Fibroblast of lung (primary cell): ENCODE data around the gene NIFK. TPM values are rescaled to one million over a fixed set of nuclear protein-coding genes. Genes with fewer than 3 reads are reported as not detected.

Experiments used
- DNase-seq, 2 donors: peaks; one replicate each; pipeline versions ENCODE4 v3.0.0 to v3.0.0-alpha.2; 2010; ENCODE audit warnings: low read depth in 2 of 2
- H2AFZ ChIP-seq: 2 replicates; pipeline ENCODE4 v1.5.1; 2012; ENCODE audit warnings: low read length, control low read depth, inconsistent platforms
- H3K27ac ChIP-seq: 2 replicates; pipeline ENCODE4 v1.5.1; 2011; ENCODE audit warnings: low read length, control low read depth; ENCODE audit not compliant: insufficient read depth
- H3K27me3 ChIP-seq: 2 replicates; pipeline ENCODE4 v1.5.1; 2011; ENCODE audit warnings: mild to moderate bottlenecking, low read length; ENCODE audit not compliant: control insufficient read depth, insufficient read depth
- H3K36me3 ChIP-seq: 2 replicates; pipeline ENCODE4 v1.5.1; 2011; ENCODE audit warnings: low read length; ENCODE audit not compliant: control insufficient read depth, insufficient read depth
- H3K4me1 ChIP-seq: 2 replicates; pipeline ENCODE4 v1.5.1; 2011; ENCODE audit warnings: low read length; ENCODE audit not compliant: control insufficient read depth, insufficient read depth; ENCODE audit errors: extremely low read depth
- H3K4me2 ChIP-seq: 2 replicates; pipeline ENCODE4 v1.5.1; 2011; ENCODE audit warnings: low read length, control low read depth; ENCODE audit not compliant: insufficient read depth; ENCODE audit errors: extremely low read depth
- H3K4me3 ChIP-seq, 4 experiments: fragments of 200-600 bp in 1 of 4; sonication (generic) in 1 of 4; replicated peaks in 1 of 4; 2 replicates each; pipeline ENCODE4 v1.5.1; 2011 to 2016; ENCODE audit warnings: low read length in 4 of 4, low read depth in 3 of 4, mild to moderate bottlenecking in 3 of 4, control low read depth in 2 of 4, inconsistent platforms in 1 of 4, mixed read lengths in 1 of 4; ENCODE audit not compliant: insufficient read depth in 1 of 4; ENCODE audit errors: control extremely low read depth in 1 of 4
- H3K79me2 ChIP-seq: 2 replicates; pipeline ENCODE4 v1.5.1; 2012; ENCODE audit warnings: mild to moderate bottlenecking, low read length, inconsistent platforms; ENCODE audit not compliant: control insufficient read depth, insufficient read depth
- H3K9ac ChIP-seq: 2 replicates; pipeline ENCODE4 v1.5.1; 2011; ENCODE audit warnings: mild to moderate bottlenecking, low read length, control low read depth; ENCODE audit not compliant: insufficient read depth
- H3K9me3 ChIP-seq: 2 replicates; pipeline ENCODE4 v1.5.1; 2012; ENCODE audit warnings: low read depth, low read length; ENCODE audit not compliant: control insufficient read depth, insufficient read depth
- H4K20me1 ChIP-seq: 2 replicates; pipeline ENCODE4 v1.5.1; 2011; ENCODE audit warnings: low read length; ENCODE audit not compliant: control insufficient read depth, insufficient read depth; ENCODE audit errors: extremely low read depth
- EZH2 ChIP-seq: IDR thresholded peaks from 2 replicates; pipeline ENCODE4 v1.5.1; 2012; ENCODE audit warnings: low read length, control low read depth, mild to moderate bottlenecking; ENCODE audit errors: missing control alignments
- polyA plus RNA-seq, 2 donors: library from polyadenylated mRNA; depleted of rRNA in 1 of 2; stranded (reverse) in 1 of 2; unstranded in 1 of 2; fragments of >200 nt; gene quantifications; 2 replicates each; pipeline ENCODE4 v1.2.1, GENCODE V29; 2011 to 2012; ENCODE audit warnings: missing spikeins in 1 of 2
- total RNA-seq: library from RNA; depleted of rRNA; stranded (reverse); fragments of >200 nt; gene quantifications from 2 replicates; pipeline ENCODE4 v1.2.1, GENCODE V29; 2014
- TF ChIP-seq, protein P1 (sequence below), 2 donors: IDR thresholded peaks in 1 of 2; conservative IDR thresholded peaks in 1 of 2; 1 replicate in 1 of 2; 2 replicates in 1 of 2; pipeline ENCODE4 v1.5.1; 2011 to 2012; ENCODE audit warnings: low read length in 2 of 2, control low read depth in 1 of 2, inconsistent platforms in 1 of 2, low read depth in 1 of 2, mild to moderate bottlenecking in 1 of 2

The NIFK gene
- total and polyA plus RNA-seq, 2 donors (not counting 1 experiment from before 2014, with no cell fraction given): 30.7 to 47.4 TPM

- Histone ChIP-seq H3K4me3 (no peak overlapping the region), H3K27me3 (no peaks in the 10 kb centered on the region), H3K4me1 (no peaks in the 10 kb centered on the region), H3K27ac (no peak overlapping the region), H3K79me2 (no peaks in the 10 kb centered on the region), H4K20me1 (no peaks in the 10 kb centered on the region), H3K36me3 (peaks cover 4% of the 10 kb centered on the region), H3K9ac (no peak overlapping the region), H2AFZ (no peak overlapping the region), H3K4me2 (no peak overlapping the region), H3K9me3 (no peaks in the 10 kb centered on the region)
- DNase-seq: no peak
- TF ChIP-seq, protein P1, sequence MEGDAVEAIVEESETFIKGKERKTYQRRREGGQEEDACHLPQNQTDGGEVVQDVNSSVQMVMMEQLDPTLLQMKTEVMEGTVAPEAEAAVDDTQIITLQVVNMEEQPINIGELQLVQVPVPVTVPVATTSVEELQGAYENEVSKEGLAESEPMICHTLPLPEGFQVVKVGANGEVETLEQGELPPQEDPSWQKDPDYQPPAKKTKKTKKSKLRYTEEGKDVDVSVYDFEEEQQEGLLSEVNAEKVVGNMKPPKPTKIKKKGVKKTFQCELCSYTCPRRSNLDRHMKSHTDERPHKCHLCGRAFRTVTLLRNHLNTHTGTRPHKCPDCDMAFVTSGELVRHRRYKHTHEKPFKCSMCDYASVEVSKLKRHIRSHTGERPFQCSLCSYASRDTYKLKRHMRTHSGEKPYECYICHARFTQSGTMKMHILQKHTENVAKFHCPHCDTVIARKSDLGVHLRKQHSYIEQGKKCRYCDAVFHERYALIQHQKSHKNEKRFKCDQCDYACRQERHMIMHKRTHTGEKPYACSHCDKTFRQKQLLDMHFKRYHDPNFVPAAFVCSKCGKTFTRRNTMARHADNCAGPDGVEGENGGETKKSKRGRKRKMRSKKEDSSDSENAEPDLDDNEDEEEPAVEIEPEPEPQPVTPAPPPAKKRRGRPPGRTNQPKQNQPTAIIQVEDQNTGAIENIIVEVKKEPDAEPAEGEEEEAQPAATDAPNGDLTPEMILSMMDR (conservative IDR thresholded peaks at IDR 0.05 in 1 of 2, IDR thresholded peaks at IDR 0.05 in 1 of 2; ENCODE audit: low read depth in 1 of 2, low read length in 2 of 2): no peak
- TF ChIP-seq EZH2: no peak
Observed at GRCh38 chr2:121768143-121768755, 31.6 kb upstream of the NIFK start.

DNA sequence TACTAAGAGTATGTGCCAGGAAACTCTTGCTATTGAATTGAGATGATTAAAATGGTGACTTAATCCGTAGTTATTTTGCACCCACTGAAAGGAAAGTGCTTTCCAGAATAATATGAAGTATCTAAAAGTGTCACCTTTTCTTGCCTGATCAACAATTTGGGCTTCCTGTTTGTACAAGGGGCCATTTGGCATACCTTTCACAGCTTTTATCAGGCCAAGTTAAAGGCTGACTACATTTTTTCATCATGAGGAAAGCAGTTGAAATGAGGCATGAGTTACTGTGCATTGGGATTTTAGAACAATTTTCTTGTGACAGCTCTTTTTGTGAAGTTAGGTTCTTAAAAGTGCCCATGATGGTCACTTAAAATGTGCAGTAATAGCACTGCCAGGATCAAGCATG is 29.9 kb upstream of the NIFK start:
- Histone ChIP-seq H3K9ac (no peak overlapping the region), H3K27me3 (no peaks in the 10 kb centered on the region), H3K4me2 (no peak overlapping the region), H3K9me3 (no peaks in the 10 kb centered on the region), H3K79me2 (no peaks in the 10 kb centered on the region), H3K36me3 (peaks cover 4% of the 10 kb centered on the region), H2AFZ (no peak overlapping the region), H3K4me3 (no peak overlapping the region), H4K20me1 (no peaks in the 10 kb centered on the region), H3K4me1 (no peaks in the 10 kb centered on the region), H3K27ac (no peak overlapping the region)
- DNase-seq: no peak
- no peak for TF ChIP-seq EZH2
- TF ChIP-seq, protein P1 (conservative IDR thresholded peaks at IDR 0.05 in 1 of 2, IDR thresholded peaks at IDR 0.05 in 1 of 2; ENCODE audit: low read depth in 1 of 2, low read length in 2 of 2): no peak

- TF ChIP-seq EZH2: no peak
- TF ChIP-seq, protein P1 (conservative IDR thresholded peaks at IDR 0.05 in 1 of 2, IDR thresholded peaks at IDR 0.05 in 1 of 2; ENCODE audit: low read depth in 1 of 2, low read length in 2 of 2): no peak
- Histone ChIP-seq H3K27ac (no peak overlapping the region), H2AFZ (no peak overlapping the region), H4K20me1 (no peaks in the 10 kb centered on the region), H3K4me1 (no peaks in the 10 kb centered on the region), H3K9ac (no peak overlapping the region), H3K79me2 (no peaks in the 10 kb centered on the region), H3K4me2 (no peak overlapping the region), H3K27me3 (no peaks in the 10 kb centered on the region), H3K4me3 (no peak overlapping the region), H3K36me3 (peaks cover 7% of the 10 kb centered on the region), H3K9me3 (no peaks in the 10 kb centered on the region)
- no peak for DNase-seq
Observed at GRCh38 chr2:121764681-121765228, 28.1 kb upstream of the NIFK start.
